GM10248 (cell line): Measurements from ENCODE around the gene STK10.

ENCODE experiments used
- CTCF ChIA-PET: fragments of 300-600 bp; sonication (Branson Sonifier 250); formaldehyde crosslinking; extraction: SDS; loops from one replicate; lab custom pipeline; 2021; ENCODE audit warnings: antibody characterized with exemption; lab: Yijun Ruan, JAX
- POLR2A ChIA-PET: fragments of 350-650 bp; sonication (Branson Sonifier 250); formaldehyde crosslinking; extraction: SDS; loops from one replicate; lab custom pipeline; 2020; ENCODE audit warnings: antibody characterized with exemption; lab: Yijun Ruan, JAX
- DNase-seq: peaks from one replicate; pipeline ENCODE4 v3.0.0; 2012; ENCODE audit errors: extremely low spot score
- CTCF ChIP-seq: IDR thresholded peaks from 2 replicates; pipeline ENCODE4 v1.5.1; 2012; ENCODE audit warnings: mild to moderate bottlenecking, low read depth; ENCODE audit errors: extremely low read depth, missing control alignments, control extremely low read depth

STK10 gene

GRCh38 chr5:172177176-172177575 is 10.8 kb downstream of the STK10 start:
- POLR2A ChIA-PET, result interaction anchor here (3.5 kb wide), 1 partner anchor 10 kb away, joined by 26 read pairs; the partner anchor contains the start of gene STK10
- TF ChIP-seq CTCF, result no peak
- CTCF ChIA-PET, result interaction anchor here (1.7 to 6.4 kb wide), 2 partner anchors 11 to 21 kb away, joined by 3 to 59 read pairs; partner anchors contain the start of gene STK10
- DNase-seq, result no peak

GRCh38 chr5:172175263-172175719 is 12.7 kb downstream of the STK10 start:
- CTCF ChIA-PET, result interaction anchor here (0.7 to 6.4 kb wide), 13 partner anchors 9 to 108 kb away, joined by 3 to 59 read pairs (median 4); partner anchors contain the start of genes STK10 and UBTD2
- POLR2A ChIA-PET, result interaction anchor here (1.1 to 3.5 kb wide), 4 partner anchors 12 to 64 kb away, joined by 3 to 26 read pairs (median 4); partner anchors contain the start of gene STK10
- peak; percentile 80 for DNase-seq
- TF ChIP-seq CTCF, result no peak

- DNase-seq, result no peak
- POLR2A ChIA-PET, result interaction anchor here (0.6 to 3.5 kb wide), 5 partner anchors 9 to 14 kb away, joined by 3 to 26 read pairs (median 4); partner anchors contain the start of gene STK10
- TF ChIP-seq CTCF, result no peak
- CTCF ChIA-PET, result interaction anchor here (0.9 to 6.4 kb wide), 12 partner anchors 10 to 114 kb away, joined by 3 to 59 read pairs (median 4); partner anchors contain the start of gene STK10
These were observed 14.4 kb downstream of the STK10 start for GRCh38 chr5:172173564-172174153.

GRCh38 chr5:172172912-172173563 is 15.0 kb downstream of the STK10 start:
- ChIA-PET POLR2A (interaction anchor here (0.6 to 1.2 kb wide), 3 partner anchors 8 to 11 kb away, joined by 3 to 6 read pairs (median 4); no protein-coding TSS in a partner anchor), CTCF (interaction anchor here (0.9 to 6.4 kb wide), 8 partner anchors 11 to 110 kb away, joined by 4 to 59 read pairs (median 4); partner anchors contain the start of gene STK10)
- DNase-seq, result no peak
- no peak for TF ChIP-seq CTCF

- TF ChIP-seq CTCF, result no peak
- POLR2A ChIA-PET, result no interaction called here
- CTCF ChIA-PET, result interaction anchor here (1.7 kb wide), 1 partner anchor 20 kb away, joined by 5 read pairs; no protein-coding TSS in a partner anchor
- no peak for DNase-seq
These were observed 16.9 kb downstream of the STK10 start for GRCh38 chr5:172171118-172171517.

- no peak for DNase-seq
- POLR2A ChIA-PET, result no interaction called here
- TF ChIP-seq CTCF, result no peak
- CTCF ChIA-PET, result interaction anchor here (0.9 to 1.7 kb wide), 2 partner anchors 19 to 46 kb away, joined by 4 to 5 read pairs; no protein-coding TSS in a partner anchor
These were observed 17.7 kb downstream of the STK10 start for GRCh38 chr5:172170251-172170701.
